ENCODE data around the gene RSRC1.

- TF ChIP-seq CEBPB (IDR thresholded peaks at IDR 0.05) (no peak), MAX (IDR thresholded peaks at IDR 0.05) (no peak), NFIC (IDR thresholded peaks at IDR 0.05) (no peak), RAD21 (IDR thresholded peaks at IDR 0.05; ENCODE audit: low read depth) (no peak), TAF1 (IDR thresholded peaks at IDR 0.05; ENCODE audit: low read depth) (no peak), TCF12 (IDR thresholded peaks at IDR 0.05; ENCODE audit: low read depth) (no peak), REST (IDR thresholded peaks at IDR 0.05; ENCODE audit: low read depth) (no peak), TEAD4 (IDR thresholded peaks at IDR 0.05) (no peak), EP300 (IDR thresholded peaks at IDR 0.05; ENCODE audit: borderline replicate concordance) (no peak), FOXM1 (IDR thresholded peaks at IDR 0.05; ENCODE audit: borderline replicate concordance, low read depth) (no peak), CREB1 (IDR thresholded peaks at IDR 0.05; ENCODE audit: low read depth) (no peak)
Measured at GRCh38 chr3:158352551-158352950, 242.7 kb downstream of the RSRC1 start.

Measured in Ishikawa (cell line).